ENCODE results near the gene TCF20.

TCF20 gene

GRCh38 chr22:42288791-42289190 is 18.3 kb upstream of the TCF20 start:
- Histone ChIP-seq H2AFZ (no peak overlapping the region), H3K36me3 (ENCODE audit: control insufficient read depth, insufficient read depth, low read length) (no peaks in the 10 kb centered on the region), H3K4me1 (no peaks in the 10 kb centered on the region), H3K27me3 (ENCODE audit: control insufficient read depth, insufficient read depth, low read length) (no peaks in the 10 kb centered on the region), H3K9me3 (ENCODE audit: control insufficient read depth, low read length) (no peaks in the 10 kb centered on the region), H3K79me2 (no peaks in the 10 kb centered on the region), H3K9ac (no peak overlapping the region), H3K4me3 (ENCODE audit: low read depth, low read length) (no peak overlapping the region), H3K27ac (no peak overlapping the region), H3K4me2 (ENCODE audit: low read length) (no peak overlapping the region)
- TF ChIP-seq, protein P1, sequence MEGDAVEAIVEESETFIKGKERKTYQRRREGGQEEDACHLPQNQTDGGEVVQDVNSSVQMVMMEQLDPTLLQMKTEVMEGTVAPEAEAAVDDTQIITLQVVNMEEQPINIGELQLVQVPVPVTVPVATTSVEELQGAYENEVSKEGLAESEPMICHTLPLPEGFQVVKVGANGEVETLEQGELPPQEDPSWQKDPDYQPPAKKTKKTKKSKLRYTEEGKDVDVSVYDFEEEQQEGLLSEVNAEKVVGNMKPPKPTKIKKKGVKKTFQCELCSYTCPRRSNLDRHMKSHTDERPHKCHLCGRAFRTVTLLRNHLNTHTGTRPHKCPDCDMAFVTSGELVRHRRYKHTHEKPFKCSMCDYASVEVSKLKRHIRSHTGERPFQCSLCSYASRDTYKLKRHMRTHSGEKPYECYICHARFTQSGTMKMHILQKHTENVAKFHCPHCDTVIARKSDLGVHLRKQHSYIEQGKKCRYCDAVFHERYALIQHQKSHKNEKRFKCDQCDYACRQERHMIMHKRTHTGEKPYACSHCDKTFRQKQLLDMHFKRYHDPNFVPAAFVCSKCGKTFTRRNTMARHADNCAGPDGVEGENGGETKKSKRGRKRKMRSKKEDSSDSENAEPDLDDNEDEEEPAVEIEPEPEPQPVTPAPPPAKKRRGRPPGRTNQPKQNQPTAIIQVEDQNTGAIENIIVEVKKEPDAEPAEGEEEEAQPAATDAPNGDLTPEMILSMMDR (IDR thresholded peaks at IDR 0.05) = no peak

DNA sequence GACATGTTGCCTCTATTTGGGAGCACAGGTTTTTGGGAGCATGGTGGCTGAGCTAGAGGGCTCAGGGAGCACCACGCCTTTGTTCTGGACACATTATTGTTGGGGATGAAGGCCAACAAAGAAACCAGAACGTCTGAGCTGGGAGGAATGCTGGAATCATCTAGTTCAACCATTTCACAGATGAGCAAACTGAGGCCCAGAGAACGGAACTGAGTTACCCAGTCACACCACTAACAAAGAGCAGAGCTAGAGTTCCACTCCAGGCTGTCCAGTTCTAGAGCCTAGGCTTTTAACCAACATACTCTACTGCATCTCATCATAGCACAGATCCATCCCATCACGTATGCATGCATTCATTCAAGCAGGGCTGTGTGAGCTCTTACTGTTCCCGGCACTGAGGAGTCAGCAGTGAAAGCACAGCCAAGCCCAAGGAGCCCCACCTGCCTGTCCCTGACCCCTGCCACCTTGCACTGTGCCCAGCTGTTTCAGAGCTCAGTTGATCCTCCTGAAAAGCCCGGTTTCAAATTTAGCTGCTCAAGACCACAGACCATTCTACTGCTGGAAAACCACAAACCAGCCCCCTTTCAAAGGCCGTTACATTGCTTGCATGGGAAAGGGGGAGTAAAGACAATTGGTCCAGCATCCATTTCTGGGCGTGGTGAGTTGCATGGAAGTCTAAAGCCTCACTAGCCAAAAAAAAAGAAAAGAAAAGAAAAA is 16.9 kb upstream of the TCF20 start:
- H2AFZ ChIP-seq = no peak overlapping the region
- no peaks in the 10 kb centered on the region for H3K4me1 ChIP-seq
- TF ChIP-seq, protein P1 (IDR thresholded peaks at IDR 0.05) = no peak
- H3K4me2 ChIP-seq (ENCODE audit: low read length) = no peak overlapping the region
- H3K9ac ChIP-seq = no peak overlapping the region
- no peaks in the 10 kb centered on the region for H3K79me2 ChIP-seq
- H3K27ac ChIP-seq = no peak overlapping the region
- H3K4me3 ChIP-seq (ENCODE audit: low read depth, low read length) = no peak overlapping the region
- no peaks in the 10 kb centered on the region for H3K27me3 ChIP-seq (ENCODE audit: control insufficient read depth, insufficient read depth, low read length)
- no peaks in the 10 kb centered on the region for H3K9me3 ChIP-seq (ENCODE audit: control insufficient read depth, low read length)
- H3K36me3 ChIP-seq (ENCODE audit: control insufficient read depth, insufficient read depth, low read length) = no peaks in the 10 kb centered on the region

DNA sequence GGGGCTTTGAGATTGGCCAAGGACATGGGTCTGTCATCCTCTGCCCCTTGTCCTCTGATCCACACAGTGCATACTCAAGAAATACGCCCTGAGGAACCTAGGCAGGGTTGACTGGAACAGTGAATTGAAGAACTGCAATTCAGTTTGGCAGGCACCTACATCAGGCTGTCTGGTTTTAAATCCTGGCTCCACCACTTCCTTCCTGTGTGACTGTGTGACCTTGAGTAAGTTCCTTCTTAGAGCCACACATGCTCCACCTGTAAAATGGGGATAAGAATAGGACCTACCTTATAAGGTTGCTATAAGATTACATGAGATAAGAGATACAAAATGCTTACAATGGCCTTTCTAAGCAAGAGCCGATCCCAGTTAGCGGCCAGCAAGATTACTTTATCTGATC is 15.8 kb upstream of the TCF20 start:
- TF ChIP-seq, protein P1 (IDR thresholded peaks at IDR 0.05) = no peak
- H3K9me3 ChIP-seq (ENCODE audit: control insufficient read depth, low read length) = no peaks in the 10 kb centered on the region
- H3K4me2 ChIP-seq (ENCODE audit: low read length) = no peak overlapping the region
- H3K4me1 ChIP-seq = no peaks in the 10 kb centered on the region
- no peaks in the 10 kb centered on the region for H3K27me3 ChIP-seq (ENCODE audit: control insufficient read depth, insufficient read depth, low read length)
- H3K79me2 ChIP-seq = no peaks in the 10 kb centered on the region
- H3K4me3 ChIP-seq (ENCODE audit: low read depth, low read length) = no peak overlapping the region
- H2AFZ ChIP-seq = no peak overlapping the region
- no peak overlapping the region for H3K27ac ChIP-seq
- H3K9ac ChIP-seq = no peak overlapping the region
- no peaks in the 10 kb centered on the region for H3K36me3 ChIP-seq (ENCODE audit: control insufficient read depth, insufficient read depth, low read length)

GRCh38 chr22:42285604-42286003 is 15.2 kb upstream of the TCF20 start:
- Histone ChIP-seq H3K4me2 (ENCODE audit: low read length) (no peak overlapping the region), H3K4me1 (no peaks in the 10 kb centered on the region), H3K9ac (no peak overlapping the region), H3K9me3 (ENCODE audit: control insufficient read depth, low read length) (no peaks in the 10 kb centered on the region), H3K36me3 (ENCODE audit: control insufficient read depth, insufficient read depth, low read length) (no peaks in the 10 kb centered on the region), H3K4me3 (ENCODE audit: low read depth, low read length) (no peak overlapping the region), H2AFZ (no peak overlapping the region), H3K27me3 (ENCODE audit: control insufficient read depth, insufficient read depth, low read length) (no peaks in the 10 kb centered on the region), H3K27ac (no peak overlapping the region), H3K79me2 (no peaks in the 10 kb centered on the region)
- TF ChIP-seq, protein P1 (IDR thresholded peaks at IDR 0.05) = no peak

GRCh38 chr22:42284643-42285181 is 14.3 kb upstream of the TCF20 start:
- Histone ChIP-seq H3K4me3 (ENCODE audit: low read depth, low read length) (no peak overlapping the region), H3K27me3 (ENCODE audit: control insufficient read depth, insufficient read depth, low read length) (no peaks in the 10 kb centered on the region), H3K4me1 (no peaks in the 10 kb centered on the region), H3K9me3 (ENCODE audit: control insufficient read depth, low read length) (no peaks in the 10 kb centered on the region), H3K79me2 (no peaks in the 10 kb centered on the region), H3K27ac (no peak overlapping the region), H3K9ac (no peak overlapping the region), H3K4me2 (ENCODE audit: low read length) (no peak overlapping the region), H2AFZ (no peak overlapping the region), H3K36me3 (ENCODE audit: control insufficient read depth, insufficient read depth, low read length) (no peaks in the 10 kb centered on the region)
- TF ChIP-seq, protein P1 (IDR thresholded peaks at IDR 0.05) = no peak

All from parathyroid adenoma (tissue), 2 donors.